GM12873 (cell line): ENCODE data around the gene SMARCC2.

Experiments
- TF ChIP-seq, protein P1 (sequence below): IDR thresholded peaks from 2 replicates; pipeline ENCODE4 v1.5.1; 2012; ENCODE audit warnings: low read depth, mild to moderate bottlenecking, moderate library complexity, low read length, control low read depth; ENCODE audit not compliant: insufficient read depth; ENCODE audit errors: missing control alignments

SMARCC2 gene

DNA sequence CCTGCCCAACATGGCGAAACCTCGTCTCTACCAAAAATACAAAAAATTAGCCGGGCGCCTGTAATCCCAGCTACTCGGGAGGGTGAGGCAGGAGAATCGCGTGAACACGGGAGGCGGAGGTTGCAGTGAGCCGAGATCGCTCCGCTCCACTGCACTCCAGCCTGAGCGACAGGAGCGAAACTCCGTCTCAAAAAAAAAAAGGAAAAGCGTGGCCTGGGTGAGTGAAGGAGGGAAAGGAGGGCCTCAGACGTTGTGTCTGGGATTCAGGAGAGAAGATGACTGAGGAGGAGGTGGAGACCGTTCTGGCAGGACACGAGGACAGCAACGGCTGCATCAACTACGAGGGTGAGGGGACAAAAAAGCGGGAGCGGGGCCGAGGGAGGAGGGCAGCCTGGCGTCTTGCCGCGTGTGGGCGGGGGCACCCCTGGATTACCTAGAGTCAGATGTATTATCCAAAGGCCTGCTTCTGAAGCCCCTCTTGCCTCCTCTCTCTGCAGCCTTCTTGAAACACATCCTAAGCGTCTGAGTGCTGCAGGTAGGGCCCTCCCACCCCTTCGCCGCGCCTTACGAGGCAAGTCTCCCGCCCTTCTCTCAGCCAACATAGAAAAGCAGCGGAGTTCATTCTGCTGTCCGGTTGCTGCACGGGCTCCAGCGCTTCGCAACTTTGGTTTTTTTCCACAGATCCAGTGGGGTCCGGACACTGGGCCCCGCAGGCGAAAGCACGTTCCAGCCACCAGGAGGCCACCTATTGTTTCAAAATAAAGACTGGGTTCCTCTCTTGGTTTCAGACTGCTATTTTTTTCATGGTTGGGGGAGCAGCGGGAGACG, 31.9 kb downstream of the SMARCC2 start:
- TF ChIP-seq, protein P1, sequence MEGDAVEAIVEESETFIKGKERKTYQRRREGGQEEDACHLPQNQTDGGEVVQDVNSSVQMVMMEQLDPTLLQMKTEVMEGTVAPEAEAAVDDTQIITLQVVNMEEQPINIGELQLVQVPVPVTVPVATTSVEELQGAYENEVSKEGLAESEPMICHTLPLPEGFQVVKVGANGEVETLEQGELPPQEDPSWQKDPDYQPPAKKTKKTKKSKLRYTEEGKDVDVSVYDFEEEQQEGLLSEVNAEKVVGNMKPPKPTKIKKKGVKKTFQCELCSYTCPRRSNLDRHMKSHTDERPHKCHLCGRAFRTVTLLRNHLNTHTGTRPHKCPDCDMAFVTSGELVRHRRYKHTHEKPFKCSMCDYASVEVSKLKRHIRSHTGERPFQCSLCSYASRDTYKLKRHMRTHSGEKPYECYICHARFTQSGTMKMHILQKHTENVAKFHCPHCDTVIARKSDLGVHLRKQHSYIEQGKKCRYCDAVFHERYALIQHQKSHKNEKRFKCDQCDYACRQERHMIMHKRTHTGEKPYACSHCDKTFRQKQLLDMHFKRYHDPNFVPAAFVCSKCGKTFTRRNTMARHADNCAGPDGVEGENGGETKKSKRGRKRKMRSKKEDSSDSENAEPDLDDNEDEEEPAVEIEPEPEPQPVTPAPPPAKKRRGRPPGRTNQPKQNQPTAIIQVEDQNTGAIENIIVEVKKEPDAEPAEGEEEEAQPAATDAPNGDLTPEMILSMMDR: peak; percentile 68

DNA sequence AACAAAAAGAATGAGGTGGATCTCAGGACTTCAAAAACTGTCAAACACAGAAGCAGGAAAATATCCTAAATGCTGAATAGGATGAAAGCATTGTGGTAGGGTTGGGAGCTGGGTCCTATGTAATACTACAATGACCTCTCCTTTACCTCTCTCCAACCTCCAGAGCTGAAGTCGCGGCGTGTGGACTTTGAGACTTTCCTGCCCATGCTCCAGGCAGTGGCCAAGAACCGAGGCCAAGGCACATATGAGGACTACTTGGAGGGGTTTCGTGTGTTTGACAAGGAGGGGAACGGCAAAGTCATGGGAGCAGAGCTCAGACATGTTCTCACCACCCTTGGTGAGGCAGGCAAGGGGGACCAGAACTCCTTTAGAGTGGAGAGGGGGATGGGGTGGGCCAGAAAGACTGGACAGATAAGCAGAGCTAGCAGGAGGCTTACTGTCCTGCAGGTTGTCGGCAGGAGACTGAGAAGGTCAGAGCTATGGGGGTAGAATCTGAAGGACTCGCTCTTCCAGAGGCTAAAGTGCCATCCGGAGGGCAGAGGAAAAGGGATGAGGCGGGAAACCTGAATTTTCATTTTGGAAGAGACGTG, 33.9 kb downstream of the SMARCC2 start:
- TF ChIP-seq, protein P1: no peak

DNA sequence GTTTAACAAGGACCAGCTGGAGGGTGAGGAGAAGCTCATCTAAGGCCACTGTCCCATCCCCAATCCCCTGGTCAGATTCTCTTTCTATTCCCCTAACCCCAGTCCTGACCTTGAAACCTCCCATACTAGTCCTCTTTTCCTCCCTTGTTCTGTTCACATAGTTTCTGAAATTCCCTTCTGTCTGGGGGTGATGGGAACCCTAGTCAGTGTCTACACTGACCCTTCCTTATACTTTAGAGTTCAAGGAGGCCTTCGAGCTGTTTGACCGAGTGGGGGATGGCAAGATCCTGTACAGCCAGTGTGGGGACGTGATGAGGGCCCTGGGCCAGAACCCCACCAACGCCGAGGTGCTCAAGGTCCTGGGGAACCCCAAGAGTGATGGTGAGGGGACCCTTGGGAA, 34.5 kb downstream of the SMARCC2 start:
- TF ChIP-seq, protein P1: no peak

DNA sequence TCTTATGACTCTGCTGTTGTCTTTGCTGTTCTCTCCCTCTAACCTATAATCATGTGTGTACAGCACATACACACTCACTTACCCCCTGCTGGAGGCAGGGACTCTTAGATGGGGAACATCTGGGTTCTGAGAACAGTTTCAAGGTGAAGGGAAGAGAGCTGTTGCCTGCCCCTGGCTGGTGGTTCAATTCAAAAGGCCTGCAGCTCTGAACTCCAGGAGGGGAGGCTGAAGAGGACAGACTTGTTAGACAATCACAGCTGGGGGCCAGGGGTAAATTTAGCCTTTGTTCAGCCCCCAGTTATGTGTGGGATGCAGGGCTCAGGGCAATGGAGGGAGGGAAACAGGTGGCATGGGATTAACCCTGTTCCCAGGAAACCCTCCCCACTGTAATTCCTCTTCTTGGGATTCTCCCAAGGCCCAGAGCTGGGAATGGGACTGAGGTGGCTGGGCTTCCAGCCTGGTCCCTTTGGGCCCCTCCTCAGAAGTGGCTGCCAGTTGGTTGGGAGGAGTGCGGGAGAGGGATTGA, 35.0 kb downstream of the SMARCC2 start:
- TF ChIP-seq, protein P1: no peak

DNA sequence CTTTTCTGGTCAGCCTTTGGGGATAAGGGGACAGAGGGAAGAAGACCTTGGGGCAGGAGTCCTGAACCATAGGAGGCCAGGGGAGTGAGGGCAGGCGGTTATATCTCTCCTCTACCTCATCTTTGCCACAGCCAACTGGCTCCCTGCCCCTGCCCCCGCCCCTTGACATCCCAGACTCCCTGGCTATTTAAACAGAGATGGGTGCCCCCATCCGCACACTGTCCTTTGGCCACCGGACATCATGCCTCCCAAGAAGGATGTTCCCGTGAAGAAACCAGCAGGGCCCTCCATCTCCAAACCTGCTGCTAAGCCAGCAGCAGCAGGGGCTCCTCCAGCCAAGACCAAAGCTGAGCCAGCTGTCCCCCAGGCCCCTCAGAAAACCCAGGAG, 35.6 kb downstream of the SMARCC2 start:
- TF ChIP-seq, protein P1: no peak

DNA sequence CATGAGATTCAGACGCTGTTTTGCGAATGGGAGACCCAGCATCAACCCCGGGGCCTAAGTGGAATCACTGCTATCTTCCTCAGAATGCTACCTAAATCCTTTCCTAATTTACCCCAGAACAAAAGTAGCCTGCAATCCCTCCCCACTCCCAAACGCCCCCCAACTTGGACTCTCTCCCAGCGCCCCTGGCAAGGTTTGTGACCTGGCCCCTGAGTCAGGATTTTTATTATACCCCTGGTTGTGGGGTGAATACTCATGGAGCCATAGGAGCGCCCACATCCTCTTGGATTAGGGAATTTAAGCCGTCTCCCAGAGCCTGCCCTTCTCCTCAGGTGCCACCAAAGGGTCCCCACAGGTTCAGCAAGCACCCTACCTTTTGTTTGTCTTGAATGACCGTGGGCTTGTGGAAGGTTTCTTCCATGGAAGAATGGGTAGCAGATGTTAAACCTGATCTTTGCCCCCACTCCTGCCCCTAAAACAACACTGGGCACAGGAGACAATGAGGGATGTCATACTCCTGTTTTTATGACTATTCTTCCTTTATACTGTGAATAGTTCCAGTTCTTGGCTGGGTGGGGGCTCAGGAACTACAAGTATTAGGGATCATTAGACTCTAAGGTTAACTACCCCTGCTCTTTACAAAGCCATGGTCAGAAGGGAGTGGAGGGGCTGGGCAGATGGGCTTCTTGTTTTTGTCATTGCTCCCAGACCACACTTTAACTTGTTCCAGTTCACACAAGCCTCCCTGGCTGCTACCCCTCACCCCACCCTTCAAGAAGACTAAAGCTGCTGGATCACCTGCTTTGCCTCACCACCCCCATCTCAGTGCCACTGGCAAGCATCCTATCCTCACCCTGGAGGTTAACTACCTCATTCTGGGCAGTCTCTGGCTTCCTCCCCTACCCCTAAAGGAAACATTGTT, 36.3 kb downstream of the SMARCC2 start:
- TF ChIP-seq, protein P1: no peak

DNA sequence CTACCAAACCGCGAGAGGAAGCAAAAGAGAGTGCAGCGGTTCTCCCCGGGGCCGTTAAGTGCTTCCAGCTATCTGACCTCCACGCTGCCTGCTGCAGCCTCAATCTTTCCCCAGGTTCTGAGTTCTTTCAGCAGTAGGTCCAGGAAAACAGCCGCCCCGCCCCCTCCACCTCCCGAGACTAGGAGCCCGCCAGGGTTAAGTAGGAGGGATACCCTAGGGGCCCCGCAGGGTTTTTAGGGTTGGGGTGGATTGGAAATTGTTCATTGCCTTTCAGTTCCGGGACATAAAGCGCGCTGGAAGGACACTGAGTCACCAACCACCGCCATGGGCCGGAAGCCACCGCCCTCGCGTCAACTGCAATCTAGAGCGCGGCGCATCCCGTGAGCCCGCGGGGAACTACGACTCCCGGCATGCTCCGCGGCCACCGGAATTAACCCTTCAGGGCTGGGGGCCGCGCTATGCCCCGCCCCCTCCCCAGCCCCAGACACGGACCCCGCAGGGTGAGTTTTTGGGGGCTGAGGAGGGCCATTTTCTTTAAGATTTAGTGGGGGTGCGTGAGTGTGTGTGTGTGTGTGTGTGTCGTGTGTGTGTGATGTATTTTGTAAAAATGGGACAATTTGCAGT, 37.0 kb downstream of the SMARCC2 start, which contains the start of gene MYL6B:
TSS of gene MYL6B (plus strand) at position 456 of the 624 bp plus-strand sequence. CDS start 1,332 bp downstream, outside the sequence.
- TF ChIP-seq, protein P1: no peak
